Neural cell (in vitro differentiated cells): ENCODE data around the gene CKAP5. TPM values are rescaled to one million over a fixed set of nuclear protein-coding genes. Genes with fewer than 3 reads are reported as not detected.

Source experiments
- H2AFZ ChIP-seq: fragments of 200-600, 300-800 bp; sonication (generic), shearing (Covaris generic); 2 replicates; pipeline ENCODE4 v1.6.0; 2014; ENCODE audit warnings: low read depth, mild to moderate bottlenecking, antibody characterized with exemption, low read length, moderate library complexity
- H3F3A ChIP-seq: fragments of 200-600 bp; shearing (Covaris generic); 2 replicates; pipeline ENCODE4 v1.6.1; 2016; ENCODE audit warnings: mild to moderate bottlenecking, moderate library complexity, mixed read lengths, antibody characterized with exemption, low read length; ENCODE audit not compliant: insufficient read depth, poor library complexity, severe bottlenecking
- H3K27ac ChIP-seq: fragments of 200-600, 300-800 bp; sonication (generic), shearing (Covaris generic); 2 replicates; pipeline ENCODE4 v1.5.1; 2014; ENCODE audit warnings: mild to moderate bottlenecking, low read length, moderate library complexity
- H3K27me3 ChIP-seq: fragments of 300-800, 200-600 bp; sonication (generic), shearing (Covaris generic); 2 replicates; pipeline ENCODE4 v1.6.0; 2014; ENCODE audit warnings: mild to moderate bottlenecking, low read depth, low read length, moderate library complexity; ENCODE audit not compliant: insufficient read depth
- H3K36me3 ChIP-seq: fragments of 300-800, 200-600 bp; sonication (generic), shearing (Covaris generic); 2 replicates; pipeline ENCODE4 v1.5.1; 2014; ENCODE audit warnings: mild to moderate bottlenecking, antibody characterized with exemption, low read length, moderate library complexity; ENCODE audit not compliant: insufficient read depth
- H3K4me2 ChIP-seq: fragments of 300-800, 200-600 bp; sonication (generic), shearing (Covaris generic); 2 replicates; pipeline ENCODE4 v1.6.0; 2014; ENCODE audit warnings: mild to moderate bottlenecking, low read length
- H3K4me3 ChIP-seq: fragments of 300-800, 200-600 bp; sonication (generic), shearing (Covaris generic); 2 replicates; pipeline ENCODE4 v1.5.1; 2014; ENCODE audit warnings: mild to moderate bottlenecking, low read length, moderate library complexity
- H3K79me2 ChIP-seq: fragments of 200-600 bp; shearing (Covaris generic); replicated peaks from 2 replicates; pipeline ENCODE4 v1.6.0; 2014; ENCODE audit warnings: mild to moderate bottlenecking, low read length, moderate library complexity; ENCODE audit not compliant: insufficient read depth
- H3K9ac ChIP-seq: fragments of 300-800, 200-600 bp; sonication (generic), shearing (Covaris generic); 2 replicates; pipeline ENCODE4 v1.6.1; 2016; ENCODE audit warnings: mild to moderate bottlenecking, low read length, mixed read lengths
- H3K9me2 ChIP-seq: fragments of 200-600 bp; shearing (Covaris generic); 2 replicates; pipeline ENCODE4 v1.6.1; 2016; ENCODE audit warnings: mild to moderate bottlenecking, low read length, mixed read lengths; ENCODE audit not compliant: insufficient read depth
- H3K9me3 ChIP-seq: fragments of 200-600, 300-800 bp; sonication (generic), shearing (Covaris generic); 2 replicates; pipeline ENCODE4 v1.6.1; 2016; ENCODE audit warnings: mild to moderate bottlenecking, mixed run types, low read length, moderate library complexity, mixed read lengths
- H4K20me1 ChIP-seq: fragments of 200-600 bp; shearing (Covaris generic); 2 replicates; pipeline ENCODE4 v1.6.1; 2016; ENCODE audit warnings: mild to moderate bottlenecking, mixed run types; ENCODE audit not compliant: insufficient read depth
- EP300 ChIP-seq: fragments of 450-650 bp; conservative IDR thresholded peaks from 2 replicates; pipeline ENCODE4 v1.6.1; 2014; ENCODE audit warnings: antibody characterized with exemption, mild to moderate bottlenecking, moderate library complexity; ENCODE audit not compliant: poor library complexity, severe bottlenecking
- EZH2 ChIP-seq: fragments of 200-600, 300-800 bp; shearing (Covaris generic), sonication (generic); IDR thresholded peaks from 2 replicates; pipeline ENCODE4 v1.6.1; 2014; ENCODE audit warnings: antibody characterized with exemption, low read length, borderline replicate concordance, mild to moderate bottlenecking; ENCODE audit not compliant: insufficient read depth, poor library complexity, severe bottlenecking
- MXI1 ChIP-seq: fragments of 450-650 bp; conservative IDR thresholded peaks from 2 replicates; pipeline ENCODE4 v1.6.1; 2014; ENCODE audit warnings: antibody characterized with exemption, mild to moderate bottlenecking; ENCODE audit not compliant: poor library complexity, severe bottlenecking
- POLR2AphosphoS5 ChIP-seq: IDR thresholded peaks from 2 replicates; pipeline ENCODE4 v1.6.1; 2012
- RAD21 ChIP-seq: fragments of 450-650 bp; conservative IDR thresholded peaks from 2 replicates; pipeline ENCODE4 v1.6.1; 2014; ENCODE audit warnings: antibody characterized with exemption, mild to moderate bottlenecking, moderate library complexity
- SMC3 ChIP-seq: fragments of 450-650 bp; conservative IDR thresholded peaks from 2 replicates; pipeline ENCODE4 v1.6.1; 2014; ENCODE audit warnings: antibody characterized with exemption, mild to moderate bottlenecking, moderate library complexity; ENCODE audit not compliant: poor library complexity
- TAF1 ChIP-seq: IDR thresholded peaks from 2 replicates; pipeline ENCODE4 v1.6.1; 2012; ENCODE audit warnings: low read depth
- polyA plus RNA-seq: library from polyadenylated mRNA; depleted of rRNA; stranded (reverse); fragments of >200 nt; gene quantifications from 2 replicates; pipeline ENCODE4 v1.2.3, GENCODE V29; 2014
- TF ChIP-seq, protein P1 (sequence below): fragments of 450-650 bp; IDR thresholded peaks from 2 replicates; pipeline ENCODE4 v1.5.1; 2014; ENCODE audit warnings: antibody characterized with exemption, mild to moderate bottlenecking, moderate library complexity; ENCODE audit not compliant: poor library complexity, severe bottlenecking

CKAP5 gene
- polyA plus RNA-seq, 1 donor from 2014 or later = 90.3 TPM

- no peaks in the 10 kb centered on the region for H3K79me2 ChIP-seq
- H4K20me1 ChIP-seq = no peaks in the 10 kb centered on the region
- no peaks in the 10 kb centered on the region for H3K27me3 ChIP-seq
- no peak overlapping the region for H3K9ac ChIP-seq
- H3K9me2 ChIP-seq = no peaks in the 10 kb centered on the region
- no peak overlapping the region for H3K4me2 ChIP-seq
- no peaks in the 10 kb centered on the region for H3K36me3 ChIP-seq
- H3K4me3 ChIP-seq = no peak overlapping the region
- H3K9me3 ChIP-seq = no peaks in the 10 kb centered on the region
- no peaks in the 10 kb centered on the region for H3F3A ChIP-seq
- H2AFZ ChIP-seq = no peak overlapping the region
- H3K27ac ChIP-seq = no peak overlapping the region
- TF ChIP-seq MXI1 (no peak), SMC3 (no peak), TAF1 (no peak), POLR2AphosphoS5 (no peak), EZH2 (no peak), EP300 (no peak)
- TF ChIP-seq, protein P1, sequence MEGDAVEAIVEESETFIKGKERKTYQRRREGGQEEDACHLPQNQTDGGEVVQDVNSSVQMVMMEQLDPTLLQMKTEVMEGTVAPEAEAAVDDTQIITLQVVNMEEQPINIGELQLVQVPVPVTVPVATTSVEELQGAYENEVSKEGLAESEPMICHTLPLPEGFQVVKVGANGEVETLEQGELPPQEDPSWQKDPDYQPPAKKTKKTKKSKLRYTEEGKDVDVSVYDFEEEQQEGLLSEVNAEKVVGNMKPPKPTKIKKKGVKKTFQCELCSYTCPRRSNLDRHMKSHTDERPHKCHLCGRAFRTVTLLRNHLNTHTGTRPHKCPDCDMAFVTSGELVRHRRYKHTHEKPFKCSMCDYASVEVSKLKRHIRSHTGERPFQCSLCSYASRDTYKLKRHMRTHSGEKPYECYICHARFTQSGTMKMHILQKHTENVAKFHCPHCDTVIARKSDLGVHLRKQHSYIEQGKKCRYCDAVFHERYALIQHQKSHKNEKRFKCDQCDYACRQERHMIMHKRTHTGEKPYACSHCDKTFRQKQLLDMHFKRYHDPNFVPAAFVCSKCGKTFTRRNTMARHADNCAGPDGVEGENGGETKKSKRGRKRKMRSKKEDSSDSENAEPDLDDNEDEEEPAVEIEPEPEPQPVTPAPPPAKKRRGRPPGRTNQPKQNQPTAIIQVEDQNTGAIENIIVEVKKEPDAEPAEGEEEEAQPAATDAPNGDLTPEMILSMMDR = no peak
Measured at GRCh38 chr11:46736146-46736545, 109.9 kb downstream of the CKAP5 start.

DNA sequence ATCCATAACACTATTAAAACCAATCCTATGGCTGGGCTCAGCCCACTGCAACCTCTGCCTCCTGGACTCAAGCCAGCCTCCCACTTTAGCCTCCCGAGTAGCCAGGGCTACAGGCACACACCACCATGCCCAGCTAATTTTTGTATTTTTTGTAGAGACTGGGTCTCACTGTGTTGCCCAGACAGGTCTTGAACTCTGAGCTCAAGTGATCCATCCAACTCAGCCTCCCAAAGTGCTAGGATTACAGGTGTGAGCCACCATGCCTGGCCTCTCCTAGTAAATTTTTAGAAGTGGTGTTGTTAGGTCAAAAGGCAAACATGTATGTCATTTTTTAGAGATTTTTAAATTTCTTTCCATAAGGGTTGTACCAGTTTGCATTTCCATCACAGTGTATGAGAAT lies 112.8 kb downstream of the CKAP5 start:
- Histone ChIP-seq H3K79me2 (no peaks in the 10 kb centered on the region), H3K9ac (no peak overlapping the region), H3K9me2 (no peaks in the 10 kb centered on the region), H3K4me3 (no peak overlapping the region), H3K36me3 (no peaks in the 10 kb centered on the region), H4K20me1 (no peaks in the 10 kb centered on the region), H3F3A (no peaks in the 10 kb centered on the region), H3K9me3 (no peaks in the 10 kb centered on the region), H3K4me2 (no peak overlapping the region), H2AFZ (no peak overlapping the region), H3K27ac (no peak overlapping the region), H3K27me3 (no peaks in the 10 kb centered on the region)
- TF ChIP-seq EP300 = no peak
- no peak for TF ChIP-seq RAD21
- no peak for TF ChIP-seq POLR2AphosphoS5
- TF ChIP-seq SMC3 = no peak
- TF ChIP-seq, protein P1 = no peak

DNA sequence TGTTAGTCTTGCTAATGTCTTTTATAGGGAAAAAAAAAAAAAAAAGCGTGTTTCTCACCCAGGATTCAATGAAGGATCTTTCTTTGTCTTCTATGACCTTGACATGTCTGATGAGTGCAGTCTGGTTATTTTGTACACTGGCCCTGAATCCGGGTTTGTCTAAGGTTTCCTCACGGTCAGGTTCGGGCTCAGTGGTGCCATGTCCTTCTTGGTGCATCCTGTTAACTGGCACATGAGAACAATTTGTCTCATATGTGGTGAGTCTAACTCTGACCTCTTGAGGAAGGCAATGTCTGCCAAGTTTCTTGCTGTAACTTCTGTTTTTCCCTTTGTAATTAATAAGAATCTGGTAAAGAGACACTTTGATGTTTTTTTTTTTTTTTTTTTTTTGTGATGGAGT lies 114.5 kb downstream of the CKAP5 start:
- Histone ChIP-seq H3K9me2 (no peaks in the 10 kb centered on the region), H3F3A (no peaks in the 10 kb centered on the region), H3K79me2 (no peaks in the 10 kb centered on the region), H2AFZ (no peak overlapping the region), H3K4me2 (no peak overlapping the region), H3K9me3 (no peaks in the 10 kb centered on the region), H4K20me1 (no peaks in the 10 kb centered on the region), H3K4me3 (no peak overlapping the region), H3K27ac (no peak overlapping the region), H3K9ac (no peak overlapping the region), H3K36me3 (no peaks in the 10 kb centered on the region), H3K27me3 (no peaks in the 10 kb centered on the region)
- TF ChIP-seq EP300 = no peak
- no peak for TF ChIP-seq EZH2
- TF ChIP-seq TAF1 = no peak
- no peak for TF ChIP-seq SMC3
